ENCODE data around the gene CNGA3. TPM values are rescaled to one million over a fixed set of nuclear protein-coding genes. Genes with fewer than 3 reads are reported as not detected.

CNGA3 gene
- total and polyA plus RNA-seq, 2 experiments from 2014 or later, result not detected

DNA sequence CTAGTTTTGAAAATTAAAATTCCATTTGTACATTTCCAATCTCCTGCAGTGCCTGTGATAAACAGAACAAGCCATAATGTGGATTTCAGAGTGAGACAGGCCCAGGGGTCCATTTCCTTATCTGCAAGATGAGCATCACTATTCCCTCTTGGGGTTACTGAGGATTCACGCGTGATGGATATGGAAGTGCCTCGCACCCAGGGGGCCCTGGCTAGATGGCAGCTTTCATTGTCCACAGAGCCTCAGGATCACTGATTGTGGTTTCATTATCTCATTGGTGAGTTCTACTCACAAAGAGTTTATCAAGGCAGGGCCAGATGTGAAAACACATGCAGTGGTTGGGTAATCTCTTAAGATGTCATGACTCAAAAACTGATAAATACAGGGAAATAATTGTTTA is 11.6 kb downstream of the CNGA3 start:
- H3K79me2 ChIP-seq (replicated peaks; ENCODE audit: insufficient read depth), result no peaks in the 10 kb centered on the region
- Mint-ChIP-seq H3K27ac (no peak overlapping the region), H3K9me3 (peaks cover 4% of the 10 kb centered on the region; the same call in 2 of the 3 replicates), H3K27me3 (ENCODE audit: insufficient read depth, low read depth, poor library complexity) (peaks cover 5% of the 10 kb centered on the region), H3K4me3 (no peak overlapping the region), H3K36me3 (ENCODE audit: low read depth) (no peaks in the 10 kb centered on the region), H3K4me1 (no peaks in the 10 kb centered on the region)
- H3K36me3 ChIP-seq (ENCODE audit: insufficient read depth), result no peaks in the 10 kb centered on the region
- no peak overlapping the region for H3K4me3 ChIP-seq
- no peak overlapping the region for H3K27ac ChIP-seq (ENCODE audit: low read depth)
- no peak for TF ChIP-seq ZNF114 (CRISPR knock-in tag; IDR thresholded peaks at IDR 0.05)
- TF ChIP-seq CREB1 (CRISPR knock-in tag; IDR thresholded peaks at IDR 0.05; ENCODE audit: low read depth), result no peak
- no peak for TF ChIP-seq EZH2 (IDR thresholded peaks at IDR 0.05; ENCODE audit: low read depth, unreplicated experiment)
- no peaks in the 10 kb centered on the region for H3K27me3 ChIP-seq (ENCODE audit: insufficient read depth)
- no peaks in the 10 kb centered on the region for H3K9me2 ChIP-seq (ENCODE audit: insufficient read depth)
- no peaks in the 10 kb centered on the region for H4K20me1 ChIP-seq (replicated peaks; ENCODE audit: insufficient read depth)
- no peak overlapping the region for H3K4me2 ChIP-seq
- H3K4me1 ChIP-seq (ENCODE audit: insufficient read depth), result no peaks in the 10 kb centered on the region
- H2AFZ ChIP-seq, result no peak overlapping the region
- DNase-seq (ENCODE audit: low spot score) (no peak), ATAC-seq (no peak)
- no peaks in the 10 kb centered on the region for H3F3A ChIP-seq (replicated peaks; ENCODE audit: low read depth)

DNA sequence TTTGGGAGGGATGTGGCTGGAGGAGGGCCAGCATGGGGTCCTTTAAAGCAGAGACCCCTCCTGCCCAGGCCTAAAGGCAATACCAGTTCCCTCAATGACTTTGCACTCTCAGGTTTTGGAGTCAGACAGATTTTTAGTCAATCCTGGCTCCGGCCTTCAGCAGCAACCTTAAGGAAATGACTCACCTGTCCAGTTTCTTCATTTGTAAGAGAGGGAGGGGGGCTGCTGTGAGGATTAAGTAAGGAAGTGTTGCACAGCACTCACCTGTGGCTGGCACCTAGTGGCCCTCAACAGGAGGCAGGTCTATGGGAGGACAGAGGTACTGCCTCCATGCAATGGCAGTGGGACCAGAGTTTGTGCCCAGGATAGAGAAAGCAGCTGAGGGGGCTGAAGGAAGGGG is 13.7 kb downstream of the CNGA3 start:
- no peak overlapping the region for H3K27ac ChIP-seq (ENCODE audit: low read depth)
- no peaks in the 10 kb centered on the region for H3K79me2 ChIP-seq (replicated peaks; ENCODE audit: insufficient read depth)
- H3K4me3 ChIP-seq, result no peak overlapping the region
- no peaks in the 10 kb centered on the region for H3K9me2 ChIP-seq (ENCODE audit: insufficient read depth)
- H3F3A ChIP-seq (replicated peaks; ENCODE audit: low read depth), result no peaks in the 10 kb centered on the region
- no peaks in the 10 kb centered on the region for H4K20me1 ChIP-seq (replicated peaks; ENCODE audit: insufficient read depth)
- H3K9me3 Mint-ChIP-seq, result peaks cover 4% of the 10 kb centered on the region; the same call in 2 of the 3 replicates
- no peaks in the 10 kb centered on the region for H3K27me3 ChIP-seq (ENCODE audit: insufficient read depth)
- no peaks in the 10 kb centered on the region for H3K4me1 Mint-ChIP-seq
- no peak overlapping the region for H3K4me3 Mint-ChIP-seq
- no peaks in the 10 kb centered on the region for H3K36me3 ChIP-seq (ENCODE audit: insufficient read depth)
- H3K36me3 Mint-ChIP-seq (ENCODE audit: low read depth), result no peaks in the 10 kb centered on the region
- ATAC-seq, result no peak
- DNase-seq (ENCODE audit: low spot score), result no peak
- peaks cover 5% of the 10 kb centered on the region for H3K27me3 Mint-ChIP-seq (ENCODE audit: insufficient read depth, low read depth, poor library complexity)
- no peak overlapping the region for H2AFZ ChIP-seq
- TF ChIP-seq NANOG (IDR thresholded peaks at IDR 0.05; ENCODE audit: borderline replicate concordance) (no peak), ZNF331 (CRISPR knock-in tag; IDR thresholded peaks at IDR 0.05; ENCODE audit: low read depth) (no peak), EZH2 (IDR thresholded peaks at IDR 0.05; ENCODE audit: low read depth, unreplicated experiment) (no peak), CREB1 (CRISPR knock-in tag; IDR thresholded peaks at IDR 0.05; ENCODE audit: low read depth) (no peak)
- TF ChIP-seq, protein P1, sequence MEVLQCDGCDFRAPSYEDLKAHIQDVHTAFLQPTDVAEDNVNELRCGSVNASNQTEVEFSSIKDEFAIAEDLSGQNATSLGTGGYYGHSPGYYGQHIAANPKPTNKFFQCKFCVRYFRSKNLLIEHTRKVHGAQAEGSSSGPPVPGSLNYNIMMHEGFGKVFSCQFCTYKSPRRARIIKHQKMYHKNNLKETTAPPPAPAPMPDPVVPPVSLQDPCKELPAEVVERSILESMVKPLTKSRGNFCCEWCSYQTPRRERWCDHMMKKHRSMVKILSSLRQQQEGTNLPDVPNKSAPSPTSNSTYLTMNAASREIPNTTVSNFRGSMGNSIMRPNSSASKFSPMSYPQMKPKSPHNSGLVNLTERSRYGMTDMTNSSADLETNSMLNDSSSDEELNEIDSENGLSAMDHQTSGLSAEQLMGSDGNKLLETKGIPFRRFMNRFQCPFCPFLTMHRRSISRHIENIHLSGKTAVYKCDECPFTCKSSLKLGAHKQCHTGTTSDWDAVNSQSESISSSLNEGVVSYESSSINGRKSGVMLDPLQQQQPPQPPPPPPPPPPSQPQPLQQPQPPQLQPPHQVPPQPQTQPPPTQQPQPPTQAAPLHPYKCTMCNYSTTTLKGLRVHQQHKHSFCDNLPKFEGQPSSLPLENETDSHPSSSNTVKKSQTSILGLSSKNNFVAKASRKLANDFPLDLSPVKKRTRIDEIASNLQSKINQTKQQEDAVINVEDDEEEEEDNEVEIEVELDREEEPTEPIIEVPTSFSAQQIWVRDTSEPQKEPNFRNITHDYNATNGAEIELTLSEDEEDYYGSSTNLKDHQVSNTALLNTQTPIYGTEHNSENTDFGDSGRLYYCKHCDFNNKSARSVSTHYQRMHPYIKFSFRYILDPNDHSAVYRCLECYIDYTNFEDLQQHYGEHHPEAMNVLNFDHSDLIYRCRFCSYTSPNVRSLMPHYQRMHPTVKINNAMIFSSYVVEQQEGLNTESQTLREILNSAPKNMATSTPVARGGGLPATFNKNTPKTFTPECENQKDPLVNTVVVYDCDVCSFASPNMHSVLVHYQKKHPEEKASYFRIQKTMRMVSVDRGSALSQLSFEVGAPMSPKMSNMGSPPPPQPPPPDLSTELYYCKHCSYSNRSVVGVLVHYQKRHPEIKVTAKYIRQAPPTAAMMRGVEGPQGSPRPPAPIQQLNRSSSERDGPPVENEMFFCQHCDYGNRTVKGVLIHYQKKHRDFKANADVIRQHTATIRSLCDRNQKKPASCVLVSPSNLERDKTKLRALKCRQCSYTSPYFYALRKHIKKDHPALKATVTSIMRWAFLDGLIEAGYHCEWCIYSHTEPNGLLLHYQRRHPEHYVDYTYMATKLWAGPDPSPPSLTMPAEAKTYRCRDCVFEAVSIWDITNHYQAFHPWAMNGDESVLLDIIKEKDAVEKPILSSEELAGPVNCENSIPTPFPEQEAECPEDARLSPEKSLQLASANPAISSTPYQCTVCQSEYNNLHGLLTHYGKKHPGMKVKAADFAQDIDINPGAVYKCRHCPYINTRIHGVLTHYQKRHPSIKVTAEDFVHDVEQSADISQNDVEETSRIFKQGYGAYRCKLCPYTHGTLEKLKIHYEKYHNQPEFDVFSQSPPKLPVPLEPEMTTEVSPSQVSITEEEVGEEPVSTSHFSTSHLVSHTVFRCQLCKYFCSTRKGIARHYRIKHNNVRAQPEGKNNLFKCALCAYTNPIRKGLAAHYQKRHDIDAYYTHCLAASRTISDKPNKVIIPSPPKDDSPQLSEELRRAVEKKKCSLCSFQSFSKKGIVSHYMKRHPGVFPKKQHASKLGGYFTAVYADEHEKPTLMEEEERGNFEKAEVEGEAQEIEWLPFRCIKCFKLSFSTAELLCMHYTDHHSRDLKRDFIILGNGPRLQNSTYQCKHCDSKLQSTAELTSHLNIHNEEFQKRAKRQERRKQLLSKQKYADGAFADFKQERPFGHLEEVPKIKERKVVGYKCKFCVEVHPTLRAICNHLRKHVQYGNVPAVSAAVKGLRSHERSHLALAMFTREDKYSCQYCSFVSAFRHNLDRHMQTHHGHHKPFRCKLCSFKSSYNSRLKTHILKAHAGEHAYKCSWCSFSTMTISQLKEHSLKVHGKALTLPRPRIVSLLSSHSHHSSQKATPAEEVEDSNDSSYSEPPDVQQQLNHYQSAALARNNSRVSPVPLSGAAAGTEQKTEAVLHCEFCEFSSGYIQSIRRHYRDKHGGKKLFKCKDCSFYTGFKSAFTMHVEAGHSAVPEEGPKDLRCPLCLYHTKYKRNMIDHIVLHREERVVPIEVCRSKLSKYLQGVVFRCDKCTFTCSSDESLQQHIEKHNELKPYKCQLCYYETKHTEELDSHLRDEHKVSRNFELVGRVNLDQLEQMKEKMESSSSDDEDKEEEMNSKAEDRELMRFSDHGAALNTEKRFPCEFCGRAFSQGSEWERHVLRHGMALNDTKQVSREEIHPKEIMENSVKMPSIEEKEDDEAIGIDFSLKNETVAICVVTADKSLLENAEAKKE (CRISPR knock-in tag; IDR thresholded peaks at IDR 0.05), result no peak
- TF ChIP-seq, protein P2, sequence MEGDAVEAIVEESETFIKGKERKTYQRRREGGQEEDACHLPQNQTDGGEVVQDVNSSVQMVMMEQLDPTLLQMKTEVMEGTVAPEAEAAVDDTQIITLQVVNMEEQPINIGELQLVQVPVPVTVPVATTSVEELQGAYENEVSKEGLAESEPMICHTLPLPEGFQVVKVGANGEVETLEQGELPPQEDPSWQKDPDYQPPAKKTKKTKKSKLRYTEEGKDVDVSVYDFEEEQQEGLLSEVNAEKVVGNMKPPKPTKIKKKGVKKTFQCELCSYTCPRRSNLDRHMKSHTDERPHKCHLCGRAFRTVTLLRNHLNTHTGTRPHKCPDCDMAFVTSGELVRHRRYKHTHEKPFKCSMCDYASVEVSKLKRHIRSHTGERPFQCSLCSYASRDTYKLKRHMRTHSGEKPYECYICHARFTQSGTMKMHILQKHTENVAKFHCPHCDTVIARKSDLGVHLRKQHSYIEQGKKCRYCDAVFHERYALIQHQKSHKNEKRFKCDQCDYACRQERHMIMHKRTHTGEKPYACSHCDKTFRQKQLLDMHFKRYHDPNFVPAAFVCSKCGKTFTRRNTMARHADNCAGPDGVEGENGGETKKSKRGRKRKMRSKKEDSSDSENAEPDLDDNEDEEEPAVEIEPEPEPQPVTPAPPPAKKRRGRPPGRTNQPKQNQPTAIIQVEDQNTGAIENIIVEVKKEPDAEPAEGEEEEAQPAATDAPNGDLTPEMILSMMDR (conservative IDR thresholded peaks at IDR 0.05; ENCODE audit: low read depth in 2 of 2), result no peak
- no peak overlapping the region for H3K27ac Mint-ChIP-seq
- no peaks in the 10 kb centered on the region for H3K4me1 ChIP-seq (ENCODE audit: insufficient read depth)
- H3K4me2 ChIP-seq, result no peak overlapping the region

All from GM23338 (cell line).